ENCODE results near the gene ZNF630.
"Not testable (repeated sequence)": the region's sequence is repeated elsewhere in the genome, so short reads cannot be mapped to it uniquely, and the experiment has no call there.

DNA sequence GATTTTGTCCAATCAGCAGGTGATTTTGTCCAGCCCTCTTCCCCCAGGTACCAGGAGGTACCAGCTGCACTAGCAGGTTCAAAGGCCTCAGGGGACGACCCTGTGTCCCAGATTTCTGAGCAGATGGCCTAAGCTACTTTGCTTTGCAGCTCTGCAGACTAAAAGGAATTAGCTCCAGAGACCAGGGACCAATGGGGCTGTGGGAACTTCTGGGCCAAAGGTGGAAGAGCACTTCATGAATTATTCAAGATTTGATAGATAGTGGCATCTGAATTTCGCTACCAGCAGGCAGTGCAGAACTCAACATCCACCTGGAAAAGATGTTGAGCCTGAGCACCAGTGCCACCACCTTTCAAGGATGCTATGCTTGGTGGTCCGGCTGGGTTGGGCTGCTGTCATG is 21.1 kb upstream of the ZNF630 start:
- not testable (repeated sequence) for TF ChIP-seq POLR2A, POLR2AphosphoS5 (IDR thresholded peaks at IDR 0.05)

Measured in breast epithelium (tissue), 3 donors.